Small intestine (tissue), 7 donors: ENCODE measurements around the gene TRIO. TPM values are rescaled to one million over a fixed set of nuclear protein-coding genes. Genes with fewer than 3 reads are reported as not detected.

Source experiments
- DNase-seq, 2 donors: peaks; one replicate each; pipeline versions ENCODE4 v3.0.0 to v3.0.0-alpha.2; 2013
- FAIRE-seq: peaks from 2 replicates; lab custom pipeline; 2012; peaks lifted over from hg19 to GRCh38; lab: Jason Lieb, UNC
- H3K27ac ChIP-seq, 3 donors: one replicate each; pipeline ENCODE4 v1.5.1; 2013; ENCODE audit warnings: low read length in 2 of 3, mild to moderate bottlenecking in 2 of 3, control low read depth in 1 of 3, inconsistent platforms in 1 of 3, low read depth in 1 of 3, moderate library complexity in 1 of 3
- H3K27me3 ChIP-seq, 3 donors: one replicate each; pipeline ENCODE4 v1.6.1; 2013; ENCODE audit warnings: low read length in 3 of 3, inconsistent platforms in 1 of 3; ENCODE audit not compliant: control insufficient read depth in 3 of 3, insufficient read depth in 3 of 3
- H3K36me3 ChIP-seq, 3 donors: one replicate each; pipeline ENCODE4 v1.6.1; 2013; ENCODE audit warnings: low read length in 3 of 3, inconsistent platforms in 1 of 3, low read depth in 1 of 3, mild to moderate bottlenecking in 1 of 3, moderate library complexity in 1 of 3; ENCODE audit not compliant: control insufficient read depth in 3 of 3, insufficient read depth in 2 of 3
- H3K4me1 ChIP-seq, 3 donors: one replicate each; pipeline ENCODE4 v1.6.1; 2013; ENCODE audit warnings: low read length in 2 of 3, inconsistent platforms in 1 of 3, low read depth in 1 of 3, mild to moderate bottlenecking in 1 of 3, moderate library complexity in 1 of 3; ENCODE audit not compliant: control insufficient read depth in 3 of 3, insufficient read depth in 2 of 3
- H3K4me3 ChIP-seq, 3 donors: one replicate each; pipeline ENCODE4 v1.5.1; 2013; ENCODE audit warnings: low read length in 3 of 3, control low read depth in 1 of 3, inconsistent platforms in 1 of 3, low read depth in 1 of 3, mild to moderate bottlenecking in 1 of 3, moderate library complexity in 1 of 3
- H3K9me3 ChIP-seq, 2 donors: one replicate each; pipeline ENCODE4 v1.6.1; 2013; ENCODE audit warnings: low read depth in 1 of 2, low read length in 1 of 2; ENCODE audit not compliant: control insufficient read depth in 2 of 2, insufficient read depth in 1 of 2
- WGBS, 3 donors: extraction: QIAGEN DNeasy Blood & Tissue Kit; methylation state at CpG; one replicate each; pipeline ENCODE4 v1.1.7; 2013; 5-methylcytosine and 5-hydroxymethylcytosine counted together
- polyA plus RNA-seq, 4 donors: library from polyadenylated mRNA; stranded (reverse) in 3 of 4; unstranded in 1 of 4; fragments of 200-250 nt in 3 of 4; fragments of 120-200 nt in 1 of 4; gene quantifications; one replicate each; pipeline versions ENCODE4 v1.2.1 to v1.2.3, GENCODE V29; 2013
- donor health status: healthy with polysubstance abuse.
- donor health status: control.
- donor health status: control.
- donor health status: Bipolar disorder and iron deficiency.
- donor health status: healthy.

The TRIO gene
- polyA plus RNA-seq, 4 donors: 13.2 to 50.8 (median 23.3) TPM

DNA sequence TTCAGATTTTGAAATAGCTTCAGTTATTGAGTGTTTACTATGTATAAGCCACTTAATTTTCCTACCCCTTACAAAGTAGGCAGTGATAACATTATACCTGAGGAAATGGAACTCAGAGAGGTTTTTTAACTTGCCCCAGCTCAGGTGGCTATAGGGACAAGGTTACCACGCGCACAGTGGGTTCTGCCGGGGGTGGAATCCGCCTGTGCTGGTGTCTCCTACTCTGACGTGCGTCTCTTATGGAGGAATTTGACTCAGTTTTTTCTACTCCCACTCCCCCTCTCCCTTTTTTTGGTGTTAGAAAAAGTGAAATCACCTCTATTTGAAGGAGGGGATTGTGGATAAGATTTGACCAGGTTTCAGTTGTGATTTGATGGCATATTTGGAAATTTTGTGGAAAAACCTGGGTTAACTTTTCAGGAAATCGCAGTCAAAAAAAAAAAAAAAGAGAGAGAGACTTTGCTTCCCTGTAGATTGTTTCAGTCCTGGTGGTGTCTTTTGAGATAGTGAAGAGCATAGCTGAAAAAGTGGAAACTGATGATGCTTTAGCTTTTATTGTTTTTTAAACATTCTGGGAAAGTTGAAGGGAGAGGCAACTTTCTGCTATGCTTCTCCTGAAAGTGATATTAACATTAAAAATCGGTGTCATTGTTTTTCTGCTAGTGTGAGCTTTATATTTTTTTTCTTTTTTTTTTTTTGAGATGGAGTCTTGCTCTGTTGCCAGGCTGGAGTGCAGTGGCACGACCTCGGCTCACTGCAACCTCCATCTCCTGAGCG lies 15.9 kb downstream of the TRIO start:
- H3K27me3 ChIP-seq: no peaks in the 10 kb centered on the region
- peaks cover 0 to 15% (median 15%) of the 10 kb centered on the region in 3 donors for H3K4me1 ChIP-seq
- H3K36me3 ChIP-seq: no peaks in the 10 kb centered on the region
- no peak for FAIRE-seq
- DNase-seq: no peak
- 90 to 92% (median 91%) methylated on average over 11 of the region's 11 CpGs for WGBS, 3 donors
- H3K4me3 ChIP-seq: no peak overlapping the region
- H3K27ac ChIP-seq: no peak overlapping the region
- H3K9me3 ChIP-seq: peaks cover 0 to 9% of the 10 kb centered on the region in 2 donors

DNA sequence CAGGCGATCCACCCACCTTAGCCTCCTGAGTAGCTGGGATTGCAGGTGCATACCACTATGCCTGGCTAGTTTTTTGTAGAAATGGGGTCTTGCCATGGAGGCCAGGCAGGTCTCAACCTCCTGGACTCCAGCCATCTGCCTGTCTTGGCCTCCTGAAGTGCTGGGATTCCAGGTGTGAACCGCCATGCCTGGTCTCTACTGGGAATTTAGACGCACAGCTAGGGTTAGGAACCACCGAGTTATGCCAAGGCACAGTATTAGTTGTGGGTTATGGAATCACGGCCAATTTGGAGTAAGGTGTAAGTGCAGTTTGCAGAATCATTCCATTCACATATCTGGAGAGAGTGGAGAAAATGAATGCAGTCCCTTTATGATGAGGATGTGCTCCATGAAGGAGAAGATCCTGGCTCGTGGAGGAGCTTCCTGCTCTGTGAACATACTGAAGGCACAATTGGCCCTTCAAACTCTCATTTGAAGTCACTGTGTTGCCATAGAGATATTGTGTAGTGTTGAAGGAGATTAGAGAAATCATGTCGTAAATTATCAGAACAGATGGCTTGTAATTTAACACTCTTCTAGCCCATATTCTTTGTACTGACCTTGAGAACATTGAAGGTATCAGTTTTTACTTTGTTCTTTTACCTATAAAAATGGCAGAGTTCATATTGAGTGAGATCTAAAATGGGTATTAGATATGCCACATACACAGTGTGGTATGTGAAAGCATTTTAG lies 18.8 kb downstream of the TRIO start:
- Histone ChIP-seq H3K27ac (no peak overlapping the region), H3K9me3 (peaks cover 0 to 14% of the 10 kb centered on the region in 2 donors), H3K4me3 (no peak overlapping the region), H3K4me1 (peaks cover 0 to 19% (median 8%) of the 10 kb centered on the region in 3 donors), H3K36me3 (peaks cover 0 to 2% (median 0%) of the 10 kb centered on the region in 3 donors), H3K27me3 (no peaks in the 10 kb centered on the region)
- DNase-seq: peak in 1 of 2 donors; percentile 30
- FAIRE-seq: no peak
- WGBS, 3 donors: 57 to 78% (median 68%) methylated on average over 7 of the region's 7 CpGs

GRCh38 chr5:14164164-14165163 lies 21.3 kb downstream of the TRIO start:
- FAIRE-seq (no peak), DNase-seq (peak in 1 of 2 donors; percentile 68)
- no peaks in the 10 kb centered on the region for H3K27me3 ChIP-seq
- peaks cover 0 to 14% of the 10 kb centered on the region in 2 donors for H3K9me3 ChIP-seq
- peaks cover 2 to 19% (median 15%) of the 10 kb centered on the region in 3 donors for H3K4me1 ChIP-seq
- H3K27ac ChIP-seq: peak overlapping the region in 1 of 3 donors; percentile 68
- 87 to 94% (median 94%) methylated on average over 7 of the region's 7 CpGs for WGBS, 3 donors
- H3K36me3 ChIP-seq: peaks cover 0 to 2% (median 0%) of the 10 kb centered on the region in 3 donors
- no peak overlapping the region for H3K4me3 ChIP-seq

DNA sequence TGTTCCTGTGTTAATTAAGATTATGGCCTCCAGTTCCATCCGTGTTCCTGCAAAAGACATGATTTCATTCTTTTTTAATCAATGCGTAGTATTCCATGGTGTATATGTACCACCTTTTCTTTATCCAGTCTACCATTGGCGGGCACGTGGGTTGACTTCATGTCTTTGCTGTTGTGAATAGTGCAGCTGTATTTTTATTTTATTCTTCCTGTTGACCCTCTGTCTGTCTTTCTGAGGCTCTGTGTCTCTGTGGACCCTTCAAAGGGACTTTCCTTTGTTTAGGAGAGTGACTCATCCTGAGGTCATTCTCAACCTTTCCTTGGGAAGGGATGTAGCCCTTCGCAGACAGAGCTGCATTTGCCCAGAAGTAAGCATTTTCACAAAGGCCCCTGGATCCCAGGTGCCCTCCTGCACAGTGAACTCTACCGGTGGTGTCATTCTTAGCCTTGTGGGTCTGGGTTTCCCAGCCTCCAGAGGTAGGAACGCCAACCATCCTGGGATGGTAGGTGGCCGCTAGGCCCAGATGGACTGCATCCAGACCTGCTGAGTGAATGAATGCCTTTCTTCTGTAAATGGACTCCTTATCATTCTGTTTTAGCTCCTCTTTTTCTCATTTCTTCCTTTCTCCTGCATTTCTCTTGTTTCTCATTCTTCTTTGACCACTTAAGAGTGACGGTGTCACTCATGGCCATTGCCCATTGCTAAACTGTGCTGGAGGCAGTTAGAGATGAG lies 22.4 kb downstream of the TRIO start:
- Histone ChIP-seq H3K27me3 (no peaks in the 10 kb centered on the region), H3K9me3 (peaks cover 0 to 14% of the 10 kb centered on the region in 2 donors), H3K4me1 (peaks cover 2 to 19% (median 15%) of the 10 kb centered on the region in 3 donors), H3K27ac (peak overlapping the region in 1 of 3 donors; percentile 44), H3K4me3 (no peak overlapping the region), H3K36me3 (peaks cover 0 to 2% (median 0%) of the 10 kb centered on the region in 3 donors)
- 87 to 93% (median 92%) methylated on average over 9 of the region's 9 CpGs for WGBS, 3 donors
- FAIRE-seq (no peak), DNase-seq (no peak)

- peaks cover 2 to 16% (median 12%) of the 10 kb centered on the region in 3 donors for H3K4me1 ChIP-seq
- H3K4me3 ChIP-seq: no peak overlapping the region
- peaks cover 0 to 14% of the 10 kb centered on the region in 2 donors for H3K9me3 ChIP-seq
- DNase-seq (no peak), FAIRE-seq (no peak)
- no peaks in the 10 kb centered on the region for H3K27me3 ChIP-seq
- H3K36me3 ChIP-seq: peaks cover 0 to 2% (median 0%) of the 10 kb centered on the region in 3 donors
- H3K27ac ChIP-seq: no peak overlapping the region
- 78 to 86% (median 81%) methylated on average over 8 of the region's 8 CpGs for WGBS, 3 donors
These were observed 23.3 kb downstream of the TRIO start for GRCh38 chr5:14166437-14166836.

DNA sequence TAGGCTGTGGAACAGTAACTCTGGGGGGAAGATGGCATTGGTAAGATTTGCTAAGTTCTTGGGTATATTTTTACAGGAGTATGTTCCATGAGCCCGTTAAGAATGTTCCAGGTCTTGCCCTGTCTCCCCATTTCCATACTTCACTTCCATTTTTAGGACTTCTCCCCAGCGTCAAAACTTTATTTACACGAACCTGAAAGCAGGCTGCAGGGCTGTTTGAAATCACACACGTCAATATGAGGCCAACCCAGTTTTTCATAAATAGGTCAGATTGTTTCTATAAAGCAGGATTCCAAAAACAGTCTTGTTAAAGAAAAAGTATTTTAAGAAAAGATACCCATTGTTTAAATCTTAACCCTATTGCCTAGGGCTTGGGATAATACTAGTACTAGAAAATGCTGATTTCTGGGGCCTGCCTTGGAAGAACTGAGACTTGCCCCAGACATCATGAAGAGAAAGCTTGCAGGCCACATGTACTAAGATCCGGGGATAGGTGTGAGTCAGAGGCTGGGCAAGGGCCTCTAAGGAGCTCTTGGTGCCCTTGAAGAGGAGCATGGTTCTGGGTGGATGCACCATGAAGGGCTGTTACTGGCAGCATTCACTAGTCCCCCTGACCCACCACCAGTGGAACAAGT lies 24.2 kb downstream of the TRIO start:
- no peak for DNase-seq
- no peak for FAIRE-seq
- 58 to 64% (median 61%) methylated on average over 5 of the region's 5 CpGs for WGBS, 3 donors
- H3K9me3 ChIP-seq: peaks cover 0 to 14% of the 10 kb centered on the region in 2 donors
- H3K4me1 ChIP-seq: peaks cover 2 to 12% (median 11%) of the 10 kb centered on the region in 3 donors
- H3K4me3 ChIP-seq: no peak overlapping the region
- H3K27ac ChIP-seq: no peak overlapping the region
- H3K27me3 ChIP-seq: no peaks in the 10 kb centered on the region
- peaks cover 0 to 2% (median 0%) of the 10 kb centered on the region in 3 donors for H3K36me3 ChIP-seq

- Histone ChIP-seq H3K27me3 (no peaks in the 10 kb centered on the region), H3K36me3 (peaks cover 0 to 2% (median 0%) of the 10 kb centered on the region in 3 donors), H3K4me1 (peaks cover 2 to 13% (median 11%) of the 10 kb centered on the region in 3 donors), H3K9me3 (peaks cover 0 to 10% of the 10 kb centered on the region in 2 donors), H3K27ac (no peak overlapping the region), H3K4me3 (no peak overlapping the region)
- 50 to 56% (median 52%) methylated on average over 6 of the region's 6 CpGs for WGBS, 3 donors
- DNase-seq (no peak), FAIRE-seq (no peak)
These were observed 25.1 kb downstream of the TRIO start for GRCh38 chr5:14168144-14168792.
